Retinal pigment epithelial cell (primary cell): ENCODE results near the gene ENHO.
"Not testable (repeated sequence)": the region's sequence is repeated elsewhere in the genome, so short reads cannot be mapped to it uniquely, and the experiment has no call there.

Experiments used
- DNase-seq: peaks from one replicate; pipeline ENCODE4 v3.0.0-alpha.2; 2010; ENCODE audit warnings: low read depth
- H3K4me3 ChIP-seq: 2 replicates; pipeline ENCODE4 v1.5.1; 2011; ENCODE audit warnings: mild to moderate bottlenecking, low read length, control low read depth, moderate library complexity
- CTCF ChIP-seq: conservative IDR thresholded peaks from 2 replicates; pipeline ENCODE4 v1.5.1; 2011; ENCODE audit warnings: low read depth, low read length, control low read depth, inconsistent platforms

Gene ENHO

GRCh38 chr9:34491596-34491995, 31.2 kb downstream of the ENHO start:
- no peak for DNase-seq
- H3K4me3 ChIP-seq: no peak overlapping the region
- TF ChIP-seq CTCF: no peak

GRCh38 chr9:34490760-34491159, 32.0 kb downstream of the ENHO start:
- TF ChIP-seq CTCF: no peak
- DNase-seq: no peak
- H3K4me3 ChIP-seq: no peak overlapping the region

GRCh38 chr9:34490360-34490759, 32.4 kb downstream of the ENHO start:
- TF ChIP-seq CTCF: no peak
- DNase-seq: no peak

GRCh38 chr9:34486572-34486971, 36.2 kb downstream of the ENHO start:
- no peak for DNase-seq
- H3K4me3 ChIP-seq: no peak overlapping the region
- TF ChIP-seq CTCF: no peak

More at GRCh38 chr9:34490360-34490759, 32.4 kb downstream of the ENHO start:
- H3K4me3 ChIP-seq: no peak overlapping the region

- TF ChIP-seq CTCF: no peak
- no peak for DNase-seq
- H3K4me3 ChIP-seq: no peak overlapping the region
Measured at GRCh38 chr9:34485822-34486221, 37.0 kb downstream of the ENHO start.

- TF ChIP-seq CTCF: no peak
- no peak overlapping the region for H3K4me3 ChIP-seq
- no peak for DNase-seq
Measured at GRCh38 chr9:34484678-34485077, 38.1 kb downstream of the ENHO start.

- H3K4me3 ChIP-seq, DNase-seq: not testable (repeated sequence)
Measured at GRCh38 chr9:34482746-34483145, 40.0 kb downstream of the ENHO start.

- DNase-seq, H3K4me3 ChIP-seq: not testable (repeated sequence)
Measured at GRCh38 chr9:34481620-34482019, 41.2 kb downstream of the ENHO start.
